Stimulated activated CD4-positive, alpha-beta T cell treated with anti-CD3 and anti-CD28 coated beads, Interleukin-15, amount 100 ng/mL, for 24 hours (primary cell): ENCODE data around the gene KIF13A.
"Not testable (repeated sequence)": the region's sequence is repeated elsewhere in the genome, so short reads cannot be mapped to it uniquely, and the experiment has no call there.

Source experiments
- DNase-seq: peaks from one replicate; pipeline ENCODE4 v3.0.0-alpha.2; 2020

Gene KIF13A

DNA sequence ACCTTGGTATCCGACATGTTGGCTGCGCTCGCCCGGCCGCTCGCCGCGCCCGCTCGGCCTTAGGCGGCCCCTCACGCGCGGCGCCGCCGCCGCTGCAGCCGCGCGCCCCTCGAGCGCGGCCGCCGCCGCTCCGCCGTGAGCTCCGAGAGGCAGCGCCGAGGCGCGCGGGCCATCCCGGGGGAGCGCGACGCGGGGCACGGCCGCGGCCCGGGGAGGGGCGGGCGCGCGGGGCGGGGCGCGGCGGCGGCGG is at the start of gene KIF13A:
KIF13A (minus strand) TSS at position 189 of the 250 bp plus-strand sequence; CDS start at position 17, 172 bp downstream.
- DNase-seq, result no peak

GRCh38 chr6:18036781-18037180 is 49.3 kb upstream of the KIF13A start:
- DNase-seq, result no peak

DNA sequence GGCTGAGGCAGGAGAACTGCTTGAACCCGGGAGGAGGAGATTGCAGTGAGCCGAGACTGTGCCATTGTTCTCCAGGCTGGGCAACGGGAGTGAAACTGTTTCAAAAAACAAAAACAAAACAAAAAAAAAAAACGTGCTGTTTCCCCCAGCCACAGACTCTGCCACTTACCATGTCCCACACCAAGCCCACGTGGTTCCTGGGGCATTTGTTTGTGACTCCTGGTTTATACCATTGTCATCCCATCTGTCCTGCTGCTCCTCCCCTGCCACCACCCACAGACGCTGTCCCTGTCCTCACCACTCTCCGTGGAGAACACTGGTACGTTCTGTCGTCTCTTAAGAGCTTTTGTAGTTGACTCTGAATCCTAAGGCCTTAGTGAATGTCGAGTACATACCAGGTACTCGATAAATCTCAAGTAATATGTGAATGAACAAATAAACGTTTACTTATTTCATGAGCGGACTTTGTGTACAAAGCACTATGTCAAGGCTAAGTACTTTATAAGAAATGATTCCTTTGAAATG is 48.0 kb upstream of the KIF13A start:
- DNase-seq, result no peak

DNA sequence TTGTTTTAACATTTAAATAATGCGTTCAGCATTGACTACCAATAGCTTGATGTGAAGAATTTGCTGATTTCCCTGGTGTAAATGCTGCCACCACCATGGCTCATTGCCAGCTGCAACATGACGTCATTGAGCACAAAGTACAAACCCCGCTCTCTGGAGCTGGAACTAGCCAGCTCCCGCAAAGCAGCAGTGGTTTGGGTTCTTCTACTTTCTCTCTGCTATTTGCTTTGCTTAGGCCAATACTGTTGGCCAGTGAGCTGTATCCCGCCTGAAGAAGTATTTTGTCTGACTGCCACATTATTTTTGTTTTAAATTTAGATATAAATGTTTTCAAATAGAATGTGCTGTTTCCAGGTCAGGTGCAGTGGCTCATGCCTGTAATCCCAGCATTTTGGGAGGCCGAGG is 47.4 kb upstream of the KIF13A start:
- DNase-seq, result no peak

DNA sequence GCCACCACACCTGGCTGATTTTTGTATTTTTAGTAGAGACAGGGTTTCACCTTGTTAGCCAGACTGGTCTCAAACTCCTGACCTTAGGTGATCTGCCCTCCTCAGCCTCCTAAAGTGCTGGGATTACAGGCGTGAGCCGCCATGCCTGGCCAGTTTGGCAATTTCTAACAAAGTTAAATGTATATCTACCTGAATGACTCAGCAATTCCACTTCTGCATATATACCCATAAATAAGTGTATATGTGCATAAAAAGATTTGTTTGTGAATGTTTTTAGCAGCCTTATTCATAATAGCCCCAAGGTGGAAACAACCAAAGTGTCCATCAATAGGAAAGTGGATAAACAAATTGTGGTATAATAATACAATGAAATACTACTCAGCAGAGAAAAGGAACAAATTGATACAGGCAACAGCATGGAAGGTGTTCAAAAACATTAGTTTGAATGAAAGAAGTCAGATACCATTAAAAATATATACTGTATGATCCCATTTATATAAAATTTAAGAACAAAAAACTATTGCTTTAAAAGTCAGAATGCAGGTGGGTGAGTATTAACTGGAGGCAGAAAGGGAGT is 44.3 kb upstream of the KIF13A start:
- DNase-seq, result no peak

GRCh38 chr6:18031189-18031588 is 43.8 kb upstream of the KIF13A start:
- no peak for DNase-seq

DNA sequence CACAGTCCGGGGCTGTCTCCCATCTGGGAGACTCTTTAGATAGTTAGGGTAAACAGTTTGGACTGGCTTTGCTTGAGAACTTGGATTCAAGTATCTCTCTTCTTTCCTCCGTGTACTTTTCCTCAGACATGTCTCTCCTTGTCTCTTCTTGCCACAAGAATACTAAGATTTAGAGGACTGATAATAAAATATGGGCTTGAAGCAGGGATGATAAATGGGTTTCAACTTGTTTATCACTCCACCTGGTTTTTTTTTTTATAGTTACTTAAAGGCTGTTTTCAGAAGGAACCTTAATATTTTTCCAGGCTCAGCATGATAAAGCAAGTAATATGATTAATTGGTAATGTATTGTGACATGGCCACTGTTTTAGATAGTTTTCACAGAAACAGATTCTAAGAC is 40.9 kb upstream of the KIF13A start:
- DNase-seq, result no peak

- no peak for DNase-seq
Observed at GRCh38 chr6:18025596-18025995, 38.2 kb upstream of the KIF13A start.

- DNase-seq, result no peak
Observed at GRCh38 chr6:18024876-18025275, 37.4 kb upstream of the KIF13A start.

GRCh38 chr6:18023891-18024290 is 36.5 kb upstream of the KIF13A start:
- DNase-seq, result no peak

GRCh38 chr6:18022398-18023231 is 35.2 kb upstream of the KIF13A start:
- DNase-seq, result no peak

GRCh38 chr6:18021166-18021850 is 33.9 kb upstream of the KIF13A start:
- DNase-seq, result no peak

DNA sequence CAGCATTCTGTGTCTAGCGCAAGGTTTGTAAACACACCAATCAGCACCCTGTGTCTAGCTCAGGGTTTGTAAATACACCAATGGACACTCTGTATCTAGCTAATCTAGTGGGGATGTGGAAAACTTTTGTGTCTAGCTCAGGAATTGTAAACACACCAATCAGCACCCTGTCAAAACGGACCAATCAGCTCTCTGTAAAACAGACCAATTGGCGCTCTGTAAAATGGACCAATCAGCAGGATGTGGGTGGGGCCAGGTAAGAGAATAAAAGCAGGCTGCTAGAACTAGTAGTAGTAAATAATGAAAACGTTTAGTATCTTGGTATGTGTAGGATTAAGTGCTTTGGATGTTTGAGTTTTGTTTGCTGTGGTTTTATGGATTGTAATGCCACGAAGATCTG is 33.1 kb upstream of the KIF13A start:
- not testable (repeated sequence) for DNase-seq

GRCh38 chr6:18019539-18020534 is 32.4 kb upstream of the KIF13A start:
- DNase-seq, result no peak

DNA sequence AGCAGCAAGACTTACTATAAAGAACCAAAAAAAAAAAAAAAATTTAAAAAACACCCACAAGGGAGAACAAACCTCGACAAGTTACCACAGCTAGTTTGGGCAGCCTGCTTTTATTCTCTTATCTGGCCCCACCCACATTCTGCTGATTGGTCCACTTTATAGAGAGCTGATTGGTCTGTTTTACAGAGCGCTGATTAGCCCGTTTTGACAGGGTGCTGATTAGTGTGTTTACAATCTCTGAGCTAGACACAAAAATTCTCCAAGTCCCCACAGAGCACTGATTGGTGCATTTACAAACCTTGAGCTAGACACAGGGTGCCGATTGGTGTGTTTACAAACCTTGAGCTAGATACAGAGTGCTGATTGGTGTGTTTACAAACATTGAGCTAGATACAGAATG is 31.7 kb upstream of the KIF13A start:
- DNase-seq, result not testable (repeated sequence)

- no peak for DNase-seq
Observed at GRCh38 chr6:18016698-18017097, 29.3 kb upstream of the KIF13A start.

- DNase-seq, result no peak
Observed at GRCh38 chr6:18016133-18016532, 28.7 kb upstream of the KIF13A start.

- no peak for DNase-seq
Observed at GRCh38 chr6:18011287-18011686, 23.9 kb upstream of the KIF13A start.

DNA sequence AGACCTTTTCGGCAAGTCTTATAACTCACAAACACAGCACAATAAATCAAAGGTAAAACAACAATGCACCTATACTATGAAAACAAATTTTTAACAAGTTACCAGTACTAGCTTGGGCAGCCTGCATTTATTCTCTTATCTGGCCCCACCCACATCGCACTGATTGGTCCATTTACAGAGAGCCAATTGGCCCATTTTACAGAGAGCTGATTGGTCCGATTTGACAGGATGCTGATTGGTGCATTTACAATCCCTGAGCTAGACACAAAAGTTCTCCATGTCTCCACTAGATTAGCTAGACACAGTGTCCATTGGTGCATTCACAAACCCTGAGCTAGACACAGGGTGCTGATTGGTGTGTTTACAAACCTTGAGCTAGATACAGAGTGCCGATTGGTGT is 23.1 kb upstream of the KIF13A start:
- DNase-seq, result not testable (repeated sequence)

DNA sequence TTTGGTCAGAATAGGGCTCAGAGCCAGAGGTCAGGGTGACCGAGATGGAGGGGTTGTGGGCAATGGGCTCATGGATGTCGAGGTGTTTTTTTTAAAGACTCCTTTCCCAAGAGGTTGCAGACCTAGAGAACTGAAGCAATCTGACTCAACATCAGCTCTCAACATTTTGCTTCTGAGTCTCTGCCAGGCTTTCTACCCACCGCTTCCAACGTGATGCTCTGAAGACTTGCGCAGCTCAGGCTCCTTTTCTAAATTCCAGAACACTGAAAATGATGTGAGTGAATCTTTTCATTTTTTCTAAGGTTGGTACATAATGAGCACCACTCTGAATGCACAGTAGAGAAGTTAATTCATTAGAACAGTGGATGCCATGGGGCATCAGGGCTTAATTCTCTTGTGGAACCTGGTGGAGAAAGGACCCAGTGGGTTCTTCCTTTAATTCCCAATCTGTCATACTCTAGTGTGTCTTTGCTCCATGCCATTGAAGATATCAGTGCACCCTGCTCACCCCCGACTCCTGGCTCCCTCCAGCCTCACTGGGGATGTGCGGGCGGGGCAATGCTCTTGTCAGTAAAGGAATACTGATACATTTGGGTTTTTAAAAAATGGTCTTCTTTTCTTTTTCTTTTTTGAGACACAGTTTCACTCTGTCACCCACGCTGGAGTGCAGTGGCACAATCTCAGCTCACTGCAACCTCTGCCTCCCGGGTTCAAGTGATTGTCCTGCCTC is 17.0 kb upstream of the KIF13A start:
- no peak for DNase-seq

DNA sequence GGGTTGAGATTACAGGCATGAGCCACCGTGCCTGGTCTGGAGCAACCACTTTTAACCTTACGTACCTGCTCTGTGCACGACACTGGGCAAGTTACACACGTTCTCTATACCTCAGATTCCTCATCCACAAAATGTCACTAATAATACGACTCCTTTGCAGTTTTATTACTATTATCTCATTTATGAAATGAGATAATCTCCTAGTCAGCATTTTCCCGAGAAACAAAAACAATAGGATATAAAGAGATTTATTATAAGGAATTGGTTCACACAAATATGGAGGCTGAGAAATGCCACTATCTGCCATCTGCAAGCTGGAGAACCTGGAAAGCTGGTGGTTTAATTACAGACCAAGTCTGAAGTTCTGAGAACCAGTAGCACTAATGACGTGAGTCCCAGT is 12.0 kb upstream of the KIF13A start:
- no peak for DNase-seq

DNA sequence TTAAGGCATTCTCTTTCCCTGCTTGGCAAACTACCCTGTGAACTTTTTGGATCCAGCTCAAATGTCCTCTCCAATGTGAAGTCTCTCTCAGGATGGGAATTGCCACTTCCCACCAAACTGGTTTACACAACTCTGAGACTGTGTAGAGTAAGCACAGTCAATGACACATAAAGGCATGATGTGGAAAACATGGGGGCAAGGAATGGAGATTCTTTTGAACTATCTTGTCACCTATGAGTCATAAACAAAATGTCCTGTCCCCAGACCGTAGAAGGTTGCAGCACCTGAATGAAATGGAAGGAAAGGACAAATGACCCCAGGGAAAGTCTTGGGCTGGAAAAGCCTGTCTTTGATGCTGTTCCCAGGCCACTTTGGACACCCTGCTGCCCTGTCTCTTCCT is 11.0 kb upstream of the KIF13A start:
- no peak for DNase-seq
